CD8-positive, alpha-beta memory T cell (primary cell): ENCODE data around the gene ISX. TPM values are rescaled to one million over a fixed set of nuclear protein-coding genes. Genes with fewer than 3 reads are reported as not detected.

Experiments used
- CTCF ChIA-PET: fragments of 350-600 bp; sonication (Branson Sonifier 250); formaldehyde crosslinking; loops from one replicate; lab custom pipeline; 2021; ENCODE audit warnings: antibody characterized with exemption; lab: Charles Lee
- POLR2A ChIA-PET: fragments of 350-600 bp; sonication (Branson Sonifier 250); formaldehyde crosslinking; loops from one replicate; lab custom pipeline; 2021; ENCODE audit warnings: antibody characterized with exemption; lab: Charles Lee
- DNase-seq, 5 donors: peaks; one replicate each; pipeline versions ENCODE4 v3.0.0 to v3.0.0-alpha.2; 2020 to 2022; ENCODE audit warnings: mixed read lengths in 1 of 5
- H3K27ac ChIP-seq: one replicate; pipeline ENCODE4 v1.7.0; 2013; ENCODE audit warnings: low read depth, mild to moderate bottlenecking, low read length, moderate library complexity
- H3K27me3 ChIP-seq: 2 replicates; pipeline ENCODE4 v1.7.0; 2013; ENCODE audit warnings: low read length, mild to moderate bottlenecking; ENCODE audit not compliant: insufficient read depth, poor library complexity, severe bottlenecking
- H3K36me3 ChIP-seq: 2 replicates; pipeline ENCODE4 v1.7.0; 2013; ENCODE audit warnings: mild to moderate bottlenecking, low read length, moderate library complexity; ENCODE audit not compliant: insufficient read depth
- H3K4me1 ChIP-seq: 2 replicates; pipeline ENCODE4 v1.7.0; 2013; ENCODE audit warnings: mild to moderate bottlenecking, low read length, moderate library complexity; ENCODE audit not compliant: insufficient read depth
- H3K4me3 ChIP-seq: 2 replicates; pipeline ENCODE4 v1.7.0; 2013; ENCODE audit warnings: mild to moderate bottlenecking, low read length
- H3K9me3 ChIP-seq: 2 replicates; pipeline ENCODE4 v1.7.0; 2013; ENCODE audit warnings: mild to moderate bottlenecking, low read length
- H3K27ac Mint-ChIP-seq, 8 donors: one replicate each; pipeline ENCODE4 v1.8.0; 2020 to 2021; ENCODE audit warnings: mixed read lengths in 8 of 8, mild to moderate bottlenecking in 6 of 8, inconsistent platforms in 3 of 8, moderate library complexity in 3 of 8
- H3K27me3 Mint-ChIP-seq, 2 donors: one replicate each; pipeline ENCODE4 v1.8.0; 2020 to 2021; ENCODE audit warnings: mixed read lengths in 2 of 2, mild to moderate bottlenecking in 1 of 2, moderate library complexity in 1 of 2
- H3K36me3 Mint-ChIP-seq, 3 donors: one replicate each; pipeline ENCODE4 v1.8.0; 2020 to 2021; ENCODE audit warnings: mixed read lengths in 3 of 3, inconsistent platforms in 1 of 3, mild to moderate bottlenecking in 1 of 3
- H3K4me1 Mint-ChIP-seq, 3 donors: one replicate each; pipeline ENCODE4 v1.8.0; 2020 to 2021; ENCODE audit warnings: mixed read lengths in 3 of 3, inconsistent platforms in 1 of 3, mild to moderate bottlenecking in 1 of 3
- H3K4me3 Mint-ChIP-seq, 7 donors: one replicate each; pipeline ENCODE4 v1.8.0; 2020 to 2021; ENCODE audit warnings: mixed read lengths in 7 of 7, mild to moderate bottlenecking in 6 of 7, moderate library complexity in 4 of 7, inconsistent platforms in 2 of 7
- H3K9me3 Mint-ChIP-seq, 5 donors: one replicate each; pipeline ENCODE4 v1.8.0; 2020 to 2022; ENCODE audit warnings: mixed read lengths in 5 of 5, mild to moderate bottlenecking in 3 of 5, moderate library complexity in 2 of 5, inconsistent platforms in 1 of 5
- polyA plus RNA-seq: library from polyadenylated mRNA; unstranded; fragments of 300-500 nt; fragmentation: Illumina TruSeq; gene quantifications from one replicate; pipeline ENCODE4 v1.2.3, GENCODE V29; 2021
- total RNA-seq, 2 experiments: library from RNA; stranded (reverse); gene quantifications; one replicate each; pipeline ENCODE4 v1.2.3, GENCODE V29; 2021

The ISX gene
- total and polyA plus RNA-seq, 3 experiments from 2014 or later: not detected

- no peak for DNase-seq
- Mint-ChIP-seq H3K27ac (no peak overlapping the region), H3K4me1 (no peaks in the 10 kb centered on the region), H3K36me3 (peaks cover 0 to 1% (median 0%) of the 10 kb centered on the region in 3 donors), H3K27me3 (peaks cover 13 to 61% of the 10 kb centered on the region in 2 donors), H3K9me3 (no peaks in the 10 kb centered on the region), H3K4me3 (no peak overlapping the region)
- CTCF ChIA-PET: no interaction called here
- POLR2A ChIA-PET: no interaction called here
- no peaks in the 10 kb centered on the region for H3K4me1 ChIP-seq
- no peaks in the 10 kb centered on the region for H3K36me3 ChIP-seq
- peaks cover 4% of the 10 kb centered on the region for H3K27me3 ChIP-seq
- no peaks in the 10 kb centered on the region for H3K9me3 ChIP-seq
- H3K27ac ChIP-seq: no peak overlapping the region
- no peak overlapping the region for H3K4me3 ChIP-seq
These were observed 65.6 kb downstream of the ISX start for GRCh38 chr22:35131525-35132000.

GRCh38 chr22:35132568-35132967 lies 66.6 kb downstream of the ISX start:
- no peaks in the 10 kb centered on the region for H3K9me3 Mint-ChIP-seq
- ChIA-PET POLR2A (no interaction called here), CTCF (no interaction called here)
- no peak overlapping the region for H3K27ac ChIP-seq
- no peak overlapping the region for H3K27ac Mint-ChIP-seq
- no peak for DNase-seq
- H3K4me3 Mint-ChIP-seq: no peak overlapping the region
- H3K4me1 ChIP-seq: no peaks in the 10 kb centered on the region
- H3K27me3 Mint-ChIP-seq: peaks cover 13 to 63% of the 10 kb centered on the region in 2 donors
- no peaks in the 10 kb centered on the region for H3K4me1 Mint-ChIP-seq
- no peaks in the 10 kb centered on the region for H3K9me3 ChIP-seq
- H3K4me3 ChIP-seq: no peak overlapping the region
- H3K36me3 ChIP-seq: no peaks in the 10 kb centered on the region
- H3K27me3 ChIP-seq: peaks cover 4% of the 10 kb centered on the region
- peaks cover 0 to 1% (median 0%) of the 10 kb centered on the region in 3 donors for H3K36me3 Mint-ChIP-seq

- Mint-ChIP-seq H3K4me3 (no peak overlapping the region), H3K4me1 (no peaks in the 10 kb centered on the region), H3K27ac (no peak overlapping the region), H3K36me3 (no peaks in the 10 kb centered on the region), H3K27me3 (peaks cover 10 to 60% of the 10 kb centered on the region in 2 donors), H3K9me3 (no peaks in the 10 kb centered on the region)
- H3K9me3 ChIP-seq: no peaks in the 10 kb centered on the region
- H3K36me3 ChIP-seq: no peaks in the 10 kb centered on the region
- no peak for DNase-seq
- peaks cover 4% of the 10 kb centered on the region for H3K27me3 ChIP-seq
- CTCF ChIA-PET: no interaction called here
- H3K27ac ChIP-seq: no peak overlapping the region
- POLR2A ChIA-PET: no interaction called here
- H3K4me1 ChIP-seq: no peaks in the 10 kb centered on the region
- H3K4me3 ChIP-seq: no peak overlapping the region
These were observed 67.9 kb downstream of the ISX start for GRCh38 chr22:35133702-35134380.

GRCh38 chr22:35134637-35135036 lies 68.7 kb downstream of the ISX start:
- H3K4me1 ChIP-seq: no peaks in the 10 kb centered on the region

GRCh38 chr22:35135165-35135564 lies 69.2 kb downstream of the ISX start:
- Histone ChIP-seq H3K27me3 (peaks cover 4% of the 10 kb centered on the region), H3K4me3 (no peak overlapping the region), H3K4me1 (no peaks in the 10 kb centered on the region), H3K9me3 (no peaks in the 10 kb centered on the region), H3K36me3 (no peaks in the 10 kb centered on the region), H3K27ac (no peak overlapping the region)
- ChIA-PET CTCF (no interaction called here), POLR2A (no interaction called here)
- H3K9me3 Mint-ChIP-seq: no peaks in the 10 kb centered on the region
- H3K4me1 Mint-ChIP-seq: no peaks in the 10 kb centered on the region
- no peak overlapping the region for H3K4me3 Mint-ChIP-seq
- DNase-seq: no peak
- peaks cover 14 to 55% of the 10 kb centered on the region in 2 donors for H3K27me3 Mint-ChIP-seq
- no peaks in the 10 kb centered on the region for H3K36me3 Mint-ChIP-seq
- peak overlapping the region in 1 of 8 donors; percentile 33 for H3K27ac Mint-ChIP-seq

More at GRCh38 chr22:35134637-35135036, 68.7 kb downstream of the ISX start:
- no peaks in the 10 kb centered on the region for H3K9me3 Mint-ChIP-seq
- DNase-seq: no peak
- ChIA-PET CTCF (no interaction called here), POLR2A (no interaction called here)
- H3K27ac Mint-ChIP-seq: no peak overlapping the region
- no peak overlapping the region for H3K4me3 Mint-ChIP-seq
- Histone ChIP-seq H3K27ac (no peak overlapping the region), H3K4me3 (no peak overlapping the region), H3K27me3 (peaks cover 4% of the 10 kb centered on the region), H3K36me3 (no peaks in the 10 kb centered on the region), H3K9me3 (no peaks in the 10 kb centered on the region)
- no peaks in the 10 kb centered on the region for H3K4me1 Mint-ChIP-seq
- peaks cover 12 to 56% of the 10 kb centered on the region in 2 donors for H3K27me3 Mint-ChIP-seq
- no peaks in the 10 kb centered on the region for H3K36me3 Mint-ChIP-seq

Other genes starting within 250 kb of the ISX start
- 10 to 100 TPM; 35.4 to 35.9 TPM for gene HMGXB4, start 191.3 kb downstream of the ISX start, total RNA-seq
- 13.7 TPM for gene HMGXB4, start 191.3 kb downstream of the ISX start, polyA plus RNA-seq
- gene TOM1, start 233.7 kb downstream of the ISX start, total RNA-seq: 10 to 100 TPM; 15.1 to 17.0 TPM
- 34.5 TPM for gene TOM1, start 233.7 kb downstream of the ISX start, polyA plus RNA-seq